ENCODE measurements around the gene STK33. TPM values are rescaled to one million over a fixed set of nuclear protein-coding genes. Genes with fewer than 3 reads are reported as not detected.

STK33 gene
- total and polyA plus RNA-seq, 12 donors = 6.9 to 37.9 (median 30.1) TPM

- H3K27me3 ChIP-seq = no peaks in the 10 kb centered on the region
- ATAC-seq (peak in 2 of 8 donors; percentile 31 to 56), DNase-seq (no peak)
- WGBS, 2 donors = 6 to 11% methylated on average over 1 of the region's 1 CpG
- peaks cover 0 to 13% (median 0%) of the 10 kb centered on the region in 11 donors for H3K9me3 ChIP-seq
- H3K27ac ChIP-seq = peak overlapping the region in 3 of 10 donors; percentile 5 to 59 (median 17)
- H3K4me3 ChIP-seq = no peak overlapping the region
- H3K4me1 ChIP-seq = peaks cover 0 to 14% (median 6%) of the 10 kb centered on the region in 9 donors
- no peaks in the 10 kb centered on the region for H3K36me3 ChIP-seq
- no peak for TF ChIP-seq CTCF (IDR thresholded peaks at IDR 0.05)
- intact Hi-C loops (cut with DNase I) = no loop called here
Measured at GRCh38 chr11:8503910-8504364, 90.1 kb downstream of the STK33 start.

- H3K4me3 ChIP-seq = no peak overlapping the region
- H3K27ac ChIP-seq = no peak overlapping the region
- no peak for ATAC-seq
- no peaks in the 10 kb centered on the region for H3K27me3 ChIP-seq
- no peak for DNase-seq
- peaks cover 0 to 29% (median 0%) of the 10 kb centered on the region in 11 donors for H3K9me3 ChIP-seq
- H3K4me1 ChIP-seq = peaks cover 0 to 14% (median 6%) of the 10 kb centered on the region in 9 donors
- intact Hi-C loops (cut with DNase I) = no loop called here
- WGBS, 2 donors = 82 to 90% methylated on average over 2 of the region's 2 CpGs
- no peak for TF ChIP-seq CTCF (IDR thresholded peaks at IDR 0.05)
- no peaks in the 10 kb centered on the region for H3K36me3 ChIP-seq
Measured at GRCh38 chr11:8501836-8502235, 92.2 kb downstream of the STK33 start.

GRCh38 chr11:8488395-8488794, 105.6 kb downstream of the STK33 start:
- no peaks in the 10 kb centered on the region for H3K36me3 ChIP-seq
- no peak for DNase-seq
- no peak for ATAC-seq
- no peak overlapping the region for H3K27ac ChIP-seq
- no peak overlapping the region for H3K4me3 ChIP-seq
- intact Hi-C loops (cut with DNase I) = no loop called here
- peaks cover 0 to 7% (median 0%) of the 10 kb centered on the region in 9 donors for H3K4me1 ChIP-seq
- 81 to 85% methylated on average over 1 of the region's 1 CpG for WGBS, 2 donors
- no peak for TF ChIP-seq CTCF (IDR thresholded peaks at IDR 0.05)
- peaks cover 0 to 25% (median 0%) of the 10 kb centered on the region in 11 donors for H3K9me3 ChIP-seq
- no peaks in the 10 kb centered on the region for H3K27me3 ChIP-seq

- H3K4me3 ChIP-seq = no peak overlapping the region
- DNase-seq (no peak), ATAC-seq (no peak)
- intact Hi-C loops (cut with DNase I) = no loop called here
- 88 to 94% methylated on average over 2 of the region's 2 CpGs for WGBS, 2 donors
- H3K36me3 ChIP-seq = no peaks in the 10 kb centered on the region
- peaks cover 0 to 25% (median 0%) of the 10 kb centered on the region in 11 donors for H3K9me3 ChIP-seq
- H3K4me1 ChIP-seq = peaks cover 0 to 7% (median 0%) of the 10 kb centered on the region in 9 donors
- no peak for TF ChIP-seq CTCF (IDR thresholded peaks at IDR 0.05)
- no peak overlapping the region for H3K27ac ChIP-seq
- H3K27me3 ChIP-seq = no peaks in the 10 kb centered on the region
Measured at GRCh38 chr11:8487261-8487660, 106.8 kb downstream of the STK33 start.

Measured in heart right ventricle (tissue), 16 donors.